Colon (tissue), 2 donors: Measurements from ENCODE around the gene ACER3.

ENCODE experiments used
- FAIRE-seq: peaks from 2 replicates; lab custom pipeline; 2012; peaks lifted over from hg19 to GRCh38; lab: Jason Lieb, UNC
- donor health status: control.
- donor health status: control.

The ACER3 gene

DNA sequence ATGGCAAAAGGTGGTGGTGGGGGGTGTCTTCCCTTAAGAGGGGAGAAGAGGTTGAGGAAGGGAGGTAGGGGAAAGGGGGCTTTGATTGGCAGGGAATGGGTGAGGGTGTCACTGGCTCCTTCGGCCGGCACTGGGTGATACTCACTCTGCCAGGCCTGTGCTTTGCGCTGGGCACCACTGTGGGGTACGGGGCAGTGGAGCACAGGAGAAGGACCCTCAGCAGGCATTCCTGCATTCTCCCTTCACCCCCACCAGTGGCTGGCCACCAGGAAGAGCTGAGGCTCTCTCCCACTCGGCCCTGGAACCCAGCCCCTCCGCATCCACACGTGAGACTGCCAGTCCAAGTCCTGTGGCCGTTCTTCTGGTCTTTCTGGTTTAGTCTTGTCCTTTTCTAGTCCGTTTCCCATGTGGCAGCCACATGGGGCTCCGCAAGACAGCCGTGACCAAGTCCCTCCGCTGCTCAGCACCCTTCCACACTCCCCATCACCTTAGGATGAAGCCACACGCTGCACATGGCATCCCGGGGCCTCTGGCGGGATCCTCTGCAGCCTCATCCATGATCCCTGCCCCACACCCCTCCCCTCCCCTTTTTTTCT is 214.0 kb downstream of the ACER3 start:
- FAIRE-seq = no peak

DNA sequence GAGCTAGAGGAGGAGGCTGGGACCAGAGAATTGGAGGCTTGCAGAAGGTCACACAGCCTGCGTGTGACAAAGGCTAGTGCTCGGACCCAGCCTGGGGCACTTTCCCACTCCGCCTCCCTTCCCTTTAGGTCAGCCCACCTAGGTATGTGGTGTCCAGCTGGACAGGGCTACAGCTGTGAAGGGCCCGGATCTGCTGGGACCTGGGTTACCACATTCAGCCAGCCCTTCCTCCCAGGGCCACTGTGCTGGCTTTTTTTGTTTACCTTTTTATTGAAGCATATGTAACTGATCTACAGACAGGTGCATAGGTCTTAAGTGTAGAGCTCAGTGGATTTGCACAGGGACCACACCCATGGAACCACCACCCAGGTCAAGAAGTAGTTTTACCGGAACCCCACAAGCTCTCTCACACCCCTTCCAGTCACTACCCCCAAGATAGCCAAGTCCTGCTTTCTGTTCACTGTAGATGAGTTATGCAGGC is 214.7 kb downstream of the ACER3 start:
- FAIRE-seq = no peak
